GM23338 (cell line): ENCODE results near the gene NFIC.

Experiments used
- CREB1 ChIP-seq: fragments of 250-450 bp; sonication (Bioruptor Pico); IDR thresholded peaks from 2 replicates; pipeline ENCODE4 v1.5.0; 2020; ENCODE audit warnings: low read depth, mild to moderate bottlenecking, moderate library complexity
- ETS1 ChIP-seq: IDR thresholded peaks from 2 replicates; pipeline ENCODE4 v1.6.1; 2016; ENCODE audit warnings: antibody characterized with exemption
- EZH2phosphoT487 ChIP-seq: fragments of 200-600 bp; sonication (generic); IDR thresholded peaks from one replicate; pipeline ENCODE4 v1.8.1; 2018; ENCODE audit warnings: antibody characterized with exemption; ENCODE audit not compliant: unreplicated experiment
- NANOG ChIP-seq: IDR thresholded peaks from 2 replicates; pipeline ENCODE4 v1.6.1; 2016; ENCODE audit warnings: antibody characterized with exemption, borderline replicate concordance
- TF ChIP-seq, protein P1 (sequence below), 2 experiments: fragments of 200-600 bp in 1 of 2; sonication (generic) in 1 of 2; conservative IDR thresholded peaks; 2 replicates each; pipeline versions ENCODE4 v1.5.1 to v1.6.1; 2016 to 2017; ENCODE audit warnings: antibody characterized with exemption in 2 of 2, low read depth in 2 of 2, mild to moderate bottlenecking in 2 of 2, moderate library complexity in 1 of 2
- TF ChIP-seq, protein P2 (sequence below): IDR thresholded peaks from one replicate; pipeline ENCODE4 v1.6.1; 2018; ENCODE audit warnings: antibody characterized with exemption; ENCODE audit not compliant: unreplicated experiment

GRCh38 chr19:3474010-3474409 lies 107.6 kb downstream of the NFIC start:
- TF ChIP-seq, protein P1, sequence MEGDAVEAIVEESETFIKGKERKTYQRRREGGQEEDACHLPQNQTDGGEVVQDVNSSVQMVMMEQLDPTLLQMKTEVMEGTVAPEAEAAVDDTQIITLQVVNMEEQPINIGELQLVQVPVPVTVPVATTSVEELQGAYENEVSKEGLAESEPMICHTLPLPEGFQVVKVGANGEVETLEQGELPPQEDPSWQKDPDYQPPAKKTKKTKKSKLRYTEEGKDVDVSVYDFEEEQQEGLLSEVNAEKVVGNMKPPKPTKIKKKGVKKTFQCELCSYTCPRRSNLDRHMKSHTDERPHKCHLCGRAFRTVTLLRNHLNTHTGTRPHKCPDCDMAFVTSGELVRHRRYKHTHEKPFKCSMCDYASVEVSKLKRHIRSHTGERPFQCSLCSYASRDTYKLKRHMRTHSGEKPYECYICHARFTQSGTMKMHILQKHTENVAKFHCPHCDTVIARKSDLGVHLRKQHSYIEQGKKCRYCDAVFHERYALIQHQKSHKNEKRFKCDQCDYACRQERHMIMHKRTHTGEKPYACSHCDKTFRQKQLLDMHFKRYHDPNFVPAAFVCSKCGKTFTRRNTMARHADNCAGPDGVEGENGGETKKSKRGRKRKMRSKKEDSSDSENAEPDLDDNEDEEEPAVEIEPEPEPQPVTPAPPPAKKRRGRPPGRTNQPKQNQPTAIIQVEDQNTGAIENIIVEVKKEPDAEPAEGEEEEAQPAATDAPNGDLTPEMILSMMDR (conservative IDR thresholded peaks at IDR 0.05; ENCODE audit: low read depth in 2 of 2) = no peak
- TF ChIP-seq NANOG = no peak
- TF ChIP-seq, protein P2, sequence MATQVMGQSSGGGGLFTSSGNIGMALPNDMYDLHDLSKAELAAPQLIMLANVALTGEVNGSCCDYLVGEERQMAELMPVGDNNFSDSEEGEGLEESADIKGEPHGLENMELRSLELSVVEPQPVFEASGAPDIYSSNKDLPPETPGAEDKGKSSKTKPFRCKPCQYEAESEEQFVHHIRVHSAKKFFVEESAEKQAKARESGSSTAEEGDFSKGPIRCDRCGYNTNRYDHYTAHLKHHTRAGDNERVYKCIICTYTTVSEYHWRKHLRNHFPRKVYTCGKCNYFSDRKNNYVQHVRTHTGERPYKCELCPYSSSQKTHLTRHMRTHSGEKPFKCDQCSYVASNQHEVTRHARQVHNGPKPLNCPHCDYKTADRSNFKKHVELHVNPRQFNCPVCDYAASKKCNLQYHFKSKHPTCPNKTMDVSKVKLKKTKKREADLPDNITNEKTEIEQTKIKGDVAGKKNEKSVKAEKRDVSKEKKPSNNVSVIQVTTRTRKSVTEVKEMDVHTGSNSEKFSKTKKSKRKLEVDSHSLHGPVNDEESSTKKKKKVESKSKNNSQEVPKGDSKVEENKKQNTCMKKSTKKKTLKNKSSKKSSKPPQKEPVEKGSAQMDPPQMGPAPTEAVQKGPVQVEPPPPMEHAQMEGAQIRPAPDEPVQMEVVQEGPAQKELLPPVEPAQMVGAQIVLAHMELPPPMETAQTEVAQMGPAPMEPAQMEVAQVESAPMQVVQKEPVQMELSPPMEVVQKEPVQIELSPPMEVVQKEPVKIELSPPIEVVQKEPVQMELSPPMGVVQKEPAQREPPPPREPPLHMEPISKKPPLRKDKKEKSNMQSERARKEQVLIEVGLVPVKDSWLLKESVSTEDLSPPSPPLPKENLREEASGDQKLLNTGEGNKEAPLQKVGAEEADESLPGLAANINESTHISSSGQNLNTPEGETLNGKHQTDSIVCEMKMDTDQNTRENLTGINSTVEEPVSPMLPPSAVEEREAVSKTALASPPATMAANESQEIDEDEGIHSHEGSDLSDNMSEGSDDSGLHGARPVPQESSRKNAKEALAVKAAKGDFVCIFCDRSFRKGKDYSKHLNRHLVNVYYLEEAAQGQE = no peak
- TF ChIP-seq EZH2phosphoT487 = no peak
- no peak for TF ChIP-seq CREB1 (CRISPR knock-in tag)
- no peak for TF ChIP-seq ETS1
